Prostate gland (tissue), 2 donors: ENCODE measurements around the gene ANKRD13A.

Source experiments
- CTCF ChIP-seq, 4 experiments: fragments of 200-600 bp in 2 of 4; fragments of 450-650 bp in 2 of 4; sonication (generic) in 2 of 4; IDR thresholded peaks; 1 replicate in 3 of 4; 2 replicates in 1 of 4; pipeline ENCODE4 v1.5.1; 2016 to 2019; ENCODE audit warnings: antibody characterized with exemption in 4 of 4, mild to moderate bottlenecking in 2 of 4, moderate library complexity in 2 of 4
- POLR2A ChIP-seq: fragments of 450-650 bp; IDR thresholded peaks from one replicate; pipeline ENCODE4 v1.6.1; 2016; ENCODE audit warnings: antibody characterized with exemption, mild to moderate bottlenecking

- TF ChIP-seq POLR2A (no peak), CTCF (IDR thresholded peaks at IDR 0.05) (no peak)
These were observed 48.1 kb upstream of the ANKRD13A start for GRCh38 chr12:109951136-109951535.
